ENCODE measurements around the gene SLC9A9. TPM values are rescaled to one million over a fixed set of nuclear protein-coding genes. Genes with fewer than 3 reads are reported as not detected.
A peak's percentile ranks its signal among the peaks of the same experiment; 100 is the strongest.

The SLC9A9 gene
- total RNA-seq, 1 donor, result 3.5 TPM

DNA sequence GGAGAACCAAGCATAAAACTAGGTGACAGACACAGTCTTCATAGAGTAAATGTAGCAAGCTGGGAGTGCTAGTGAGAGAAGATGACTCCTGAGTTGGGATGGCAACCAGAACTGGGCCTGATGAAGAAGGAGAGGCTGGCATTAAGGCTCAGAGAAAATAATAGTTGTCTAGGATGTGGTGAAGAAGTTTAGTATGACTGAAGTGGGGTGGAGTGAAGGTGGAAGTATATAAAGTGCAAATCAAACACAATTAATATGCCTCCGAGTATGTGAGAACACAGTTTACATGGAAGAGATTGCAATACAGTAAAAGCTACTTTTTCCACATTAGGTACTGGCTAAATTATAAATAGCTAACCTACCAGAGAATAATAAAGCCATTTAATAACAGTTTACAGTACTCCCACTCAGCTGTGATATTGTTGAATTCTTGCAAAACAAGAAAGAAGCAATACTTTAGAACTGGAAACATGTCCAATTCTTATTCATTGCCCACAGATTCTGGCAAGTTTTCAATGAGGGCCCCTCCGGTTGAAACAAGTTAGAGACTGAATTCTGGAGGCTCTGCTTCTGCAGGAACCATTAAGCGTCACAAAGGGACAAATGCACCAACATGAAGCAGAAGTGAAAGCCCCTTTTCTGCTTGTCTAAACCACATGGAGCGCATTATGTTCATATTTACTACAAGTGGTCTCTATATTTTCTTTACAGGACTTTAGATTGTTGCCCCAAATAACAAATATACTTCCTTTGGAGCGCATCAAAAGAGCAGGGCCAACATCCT lies 243.7 kb downstream of the SLC9A9 start:
- H3K4me3 ChIP-seq (ENCODE audit: low read depth, low read length), result no peak overlapping the region
- no peak for DNase-seq (ENCODE audit: low read depth)
- TF ChIP-seq CTCF (IDR thresholded peaks at IDR 0.05; ENCODE audit: insufficient read depth, low read depth, low read length), result no peak

DNA sequence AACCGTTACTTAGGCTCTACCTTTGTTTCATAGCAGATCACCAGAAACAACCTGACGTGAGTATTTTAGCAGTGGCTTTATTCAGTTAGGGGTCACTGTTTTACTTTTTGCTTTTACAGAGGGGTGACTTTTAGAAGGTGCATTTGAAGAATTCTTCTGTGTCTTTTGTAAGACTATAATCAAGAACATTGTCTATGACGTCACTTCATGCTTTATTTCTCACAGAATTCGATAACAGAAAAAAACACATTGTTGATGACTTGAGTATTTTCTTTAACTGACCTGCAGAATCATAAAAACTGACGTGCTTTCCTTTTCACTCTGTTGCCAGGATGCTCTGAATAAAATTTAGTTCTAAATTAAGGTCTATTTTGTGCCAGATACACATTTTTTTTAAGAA lies 244.5 kb downstream of the SLC9A9 start:
- no peak overlapping the region for H3K4me3 ChIP-seq (ENCODE audit: low read depth, low read length)
- TF ChIP-seq CTCF (IDR thresholded peaks at IDR 0.05; ENCODE audit: insufficient read depth, low read depth, low read length), result no peak

GRCh38 chr3:143601723-143602484 lies 246.4 kb downstream of the SLC9A9 start:
- TF ChIP-seq CTCF (IDR thresholded peaks at IDR 0.05; ENCODE audit: insufficient read depth, low read depth, low read length), result no peak
- DNase-seq (ENCODE audit: low read depth), result peak; percentile 70
- H3K4me3 ChIP-seq (ENCODE audit: low read depth, low read length), result no peak overlapping the region

More for the DNA sequence above, 244.5 kb downstream of the SLC9A9 start:
- DNase-seq (ENCODE audit: low read depth), result no peak

GRCh38 chr3:143600756-143601718 lies 247.2 kb downstream of the SLC9A9 start:
- TF ChIP-seq CTCF (IDR thresholded peaks at IDR 0.05; ENCODE audit: insufficient read depth, low read depth, low read length), result no peak
- no peak overlapping the region for H3K4me3 ChIP-seq (ENCODE audit: low read depth, low read length)
- peak; percentile 65 for DNase-seq (ENCODE audit: low read depth)

GRCh38 chr3:143597774-143598652 lies 250.3 kb downstream of the SLC9A9 start:
- no peak for TF ChIP-seq CTCF (IDR thresholded peaks at IDR 0.05; ENCODE audit: insufficient read depth, low read depth, low read length)
- H3K4me3 ChIP-seq (ENCODE audit: low read depth, low read length), result no peak overlapping the region
- DNase-seq (ENCODE audit: low read depth), result no peak
